Activated CD4-positive, CD25-positive, alpha-beta regulatory T cell treated with anti-CD3 and anti-CD28 coated beads, Interleukin-2, amount 50 U/mL, for 24 hours (primary cell): ENCODE results near the gene IL18.
"Not testable (repeated sequence)": the region's sequence is repeated elsewhere in the genome, so short reads cannot be mapped to it uniquely, and the experiment has no call there.

Source experiments
- ATAC-seq, 2 donors: fragments of 150-1000 bp; cut with Tn5 transposase; one replicate each; pipeline ENCODE4 v1.10.0; 2021; ENCODE audit warnings: mild to moderate bottlenecking in 1 of 2, moderate library complexity in 1 of 2

Gene IL18

GRCh38 chr11:112115386-112115785, 48.5 kb downstream of the IL18 start:
- ATAC-seq = no peak

- ATAC-seq = no peak
Observed at GRCh38 chr11:112114460-112114859, 49.4 kb downstream of the IL18 start.

- ATAC-seq = peak in 1 of 2 donors; percentile 43
Observed at GRCh38 chr11:112113539-112114457, 50.1 kb downstream of the IL18 start.

- no peak for ATAC-seq
Observed at GRCh38 chr11:112106070-112106469, 57.8 kb downstream of the IL18 start.

GRCh38 chr11:112103446-112103845, 60.4 kb downstream of the IL18 start:
- no peak for ATAC-seq

GRCh38 chr11:112100462-112100861, 63.4 kb downstream of the IL18 start:
- ATAC-seq = no peak

- no peak for ATAC-seq
Observed at GRCh38 chr11:112097734-112098528, 66.0 kb downstream of the IL18 start.

GRCh38 chr11:112096194-112096593, 67.7 kb downstream of the IL18 start:
- ATAC-seq = no peak

GRCh38 chr11:112095302-112095701, 68.6 kb downstream of the IL18 start:
- ATAC-seq = not testable (repeated sequence)
